EL (cell line): Measurements from ENCODE around the gene DOCK6.

Source experiments
- DNase-seq: peaks from one replicate; pipeline ENCODE4 v3.0.0-alpha.2; 2016

DOCK6 gene

DNA sequence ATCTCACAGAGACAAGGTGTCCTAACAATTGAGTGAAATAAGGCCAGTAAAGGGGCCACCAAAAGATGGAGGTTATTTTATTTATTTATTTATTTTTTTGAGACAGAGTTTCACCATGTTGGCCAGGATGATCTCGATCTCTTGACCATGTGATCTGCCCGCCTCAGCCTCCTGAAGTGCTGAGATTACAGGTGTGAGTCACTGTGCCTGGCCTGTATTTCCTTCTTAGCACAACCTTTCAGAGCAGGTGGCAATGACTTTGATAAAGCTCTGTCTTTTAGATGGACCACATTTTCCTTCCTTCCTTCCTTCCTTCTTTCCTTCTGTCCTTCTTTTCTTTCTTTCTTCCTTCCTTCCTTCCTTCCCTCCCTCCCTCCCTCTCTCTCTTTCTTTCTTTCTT, 11.0 kb upstream of the DOCK6 start:
- DNase-seq = no peak

GRCh38 chr19:11269408-11269807, 7.1 kb upstream of the DOCK6 start:
- DNase-seq = peak; percentile 29

- peak; percentile 67 for DNase-seq
These were observed 6.5 kb upstream of the DOCK6 start for GRCh38 chr19:11268783-11269267.

DNA sequence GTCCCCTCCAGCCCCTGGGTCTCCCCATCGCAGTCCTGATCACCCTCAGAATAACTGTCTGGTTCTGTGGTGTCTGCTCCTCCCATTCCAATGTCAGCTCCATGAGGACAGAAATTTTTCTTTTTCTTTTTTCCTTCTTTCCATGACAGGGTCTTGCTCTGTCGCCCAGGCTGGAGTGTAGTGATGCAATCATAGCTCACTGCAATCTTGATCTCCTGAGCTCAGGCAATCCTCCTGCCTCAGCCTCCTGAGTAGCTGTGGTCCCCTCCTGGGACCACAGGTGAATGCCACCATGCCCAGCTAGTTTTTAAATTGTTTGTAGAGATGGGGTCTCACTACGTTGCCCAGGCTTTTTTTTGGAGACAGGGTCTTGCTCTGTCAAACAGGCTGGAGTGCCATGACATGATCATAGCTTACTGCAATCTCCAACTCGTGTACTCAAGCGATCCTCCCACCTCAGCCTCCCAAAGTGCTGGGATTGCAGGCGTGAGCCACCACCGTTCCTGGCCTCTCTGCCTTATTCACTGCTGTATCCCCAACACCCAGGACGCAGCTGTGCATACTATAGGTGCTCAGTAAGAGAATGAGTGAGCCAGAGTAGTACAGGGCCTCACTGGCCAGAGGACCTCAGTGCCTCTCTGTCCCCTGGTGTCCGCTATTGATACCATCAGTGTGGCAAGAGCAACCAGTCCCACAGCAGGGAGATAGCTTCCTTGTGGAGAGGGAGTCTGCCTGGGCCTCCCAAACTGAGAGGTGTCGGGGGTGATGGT, 5.2 kb upstream of the DOCK6 start:
- no peak for DNase-seq

DNA sequence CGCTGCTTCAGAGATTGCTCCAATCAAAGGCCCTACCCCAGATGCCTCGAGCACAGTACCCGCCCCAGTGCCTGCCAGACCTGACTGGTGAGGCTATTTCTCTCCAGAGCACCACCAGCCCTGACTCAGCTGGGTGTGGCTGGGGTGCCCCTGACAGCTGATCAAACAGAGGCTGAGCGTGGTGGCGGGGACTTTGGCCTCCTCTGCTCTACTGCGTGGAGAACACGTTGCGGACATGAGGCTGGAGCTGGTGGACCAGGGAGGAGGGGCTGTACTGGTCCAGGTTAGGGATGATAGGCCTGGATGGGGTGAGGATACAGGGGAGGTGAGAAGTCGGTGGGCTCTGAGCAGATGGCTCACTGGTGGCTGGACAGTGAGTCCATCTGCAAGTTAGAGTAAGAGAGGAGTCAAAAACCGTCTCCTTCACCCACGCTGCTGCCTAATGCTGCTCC, 3.5 kb upstream of the DOCK6 start:
- DNase-seq = no peak

DNA sequence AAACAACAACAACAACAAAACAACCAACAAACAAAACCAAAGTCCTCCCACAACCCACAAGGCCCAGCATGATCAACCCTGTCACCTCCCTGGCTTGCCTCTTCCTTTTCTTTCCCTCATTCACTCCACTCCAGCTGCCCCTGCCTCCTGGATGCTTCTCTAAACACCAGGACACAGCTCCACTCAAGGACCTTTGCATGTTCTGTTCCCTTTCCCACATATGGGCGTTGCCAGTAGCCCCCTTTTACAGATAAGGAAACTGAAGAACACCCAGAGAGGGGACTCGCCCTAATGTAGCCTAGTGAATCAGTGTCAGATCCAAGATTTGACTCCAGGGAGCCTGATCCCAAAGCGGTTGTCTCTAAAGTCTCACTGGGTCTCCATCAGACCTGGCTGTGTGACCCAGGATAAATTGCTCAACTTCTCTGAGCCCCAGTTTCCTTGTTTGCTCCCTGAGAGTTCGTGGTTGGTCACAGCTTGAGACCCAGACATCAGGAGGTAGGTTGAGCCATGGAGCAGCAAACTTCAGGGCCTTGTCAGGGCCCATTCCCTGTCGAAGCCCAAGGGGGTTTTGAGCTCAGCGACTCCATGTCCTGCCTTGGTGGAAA, 3.0 kb upstream of the DOCK6 start:
- DNase-seq = no peak

GRCh38 chr19:11264452-11265176, 2.3 kb upstream of the DOCK6 start:
- DNase-seq = no peak

- no peak for DNase-seq
These were observed 1.4 kb upstream of the DOCK6 start for GRCh38 chr19:11263726-11264125.

DNA sequence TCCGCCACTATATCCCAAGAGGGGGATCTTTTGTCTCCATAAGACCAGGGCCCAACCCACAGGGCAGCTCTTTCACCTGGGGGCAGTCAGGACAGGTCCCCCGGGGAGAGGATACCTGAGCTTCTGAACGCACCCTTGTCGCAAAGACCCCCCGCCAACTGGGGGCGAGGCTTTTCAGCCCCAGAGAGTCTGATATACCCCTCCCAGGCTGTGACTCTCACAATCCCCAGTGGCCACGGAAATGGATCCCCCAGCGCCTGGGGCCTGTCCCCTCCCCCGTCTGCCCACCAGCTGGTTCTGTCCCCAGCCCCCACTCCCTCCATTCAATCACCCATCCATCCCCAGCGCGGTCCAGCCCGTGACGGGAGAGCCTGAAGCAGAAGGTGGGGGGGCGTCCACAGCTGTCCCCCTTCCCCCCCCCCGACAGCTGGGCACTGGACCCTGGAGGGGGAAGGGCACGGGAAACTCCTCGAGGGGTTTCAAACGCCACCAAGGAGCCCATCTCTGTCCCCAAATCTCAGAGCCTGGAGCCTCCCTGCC, 823 bp downstream of the DOCK6 start:
- no peak for DNase-seq

DNA sequence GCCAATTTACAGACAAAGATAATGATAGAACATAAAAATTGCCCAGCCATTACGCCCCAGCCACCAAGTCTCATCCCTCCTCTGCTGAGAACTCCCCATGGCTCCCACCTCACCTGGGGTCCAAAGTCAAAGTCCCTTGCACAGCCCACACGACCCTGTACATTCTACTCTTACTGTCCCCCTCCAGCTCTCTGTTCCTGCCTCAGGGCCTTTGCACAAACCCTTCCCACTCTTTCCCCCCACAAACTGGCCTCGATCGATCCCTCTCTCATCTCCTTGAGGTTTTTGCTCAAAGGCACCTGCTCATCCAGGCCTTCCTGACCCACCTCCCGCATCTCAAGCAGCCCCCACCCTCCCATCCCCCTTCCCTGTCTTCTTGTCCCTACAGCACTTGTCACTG, 1.3 kb downstream of the DOCK6 start:
- no peak for DNase-seq

DNA sequence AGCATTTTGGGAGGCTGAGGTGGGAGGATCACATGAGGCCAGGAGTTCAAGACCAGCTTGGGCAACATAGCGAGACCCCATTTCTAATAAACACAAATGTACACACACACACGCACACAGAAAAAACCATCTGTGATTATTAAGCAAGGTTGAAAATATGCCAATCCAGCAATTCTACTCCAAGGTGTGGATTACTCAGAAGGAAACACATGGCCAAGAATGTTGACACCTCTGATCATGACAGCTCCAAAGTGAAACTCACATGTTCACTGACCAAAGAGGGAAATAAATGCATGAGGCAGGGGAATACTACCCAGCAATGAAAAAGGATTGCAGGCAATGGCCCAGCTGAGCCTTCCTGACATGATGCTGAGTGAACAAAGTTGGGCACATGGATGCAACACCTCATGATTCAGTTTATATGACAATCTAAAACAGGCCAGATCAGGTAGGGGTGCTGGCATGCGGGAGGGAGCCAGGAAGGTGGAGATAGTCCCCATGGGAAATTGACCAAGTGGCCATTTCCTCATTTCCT, 4.4 kb downstream of the DOCK6 start:
- no peak for DNase-seq

GRCh38 chr19:11256189-11256588, 6.1 kb downstream of the DOCK6 start:
- DNase-seq = no peak

DNA sequence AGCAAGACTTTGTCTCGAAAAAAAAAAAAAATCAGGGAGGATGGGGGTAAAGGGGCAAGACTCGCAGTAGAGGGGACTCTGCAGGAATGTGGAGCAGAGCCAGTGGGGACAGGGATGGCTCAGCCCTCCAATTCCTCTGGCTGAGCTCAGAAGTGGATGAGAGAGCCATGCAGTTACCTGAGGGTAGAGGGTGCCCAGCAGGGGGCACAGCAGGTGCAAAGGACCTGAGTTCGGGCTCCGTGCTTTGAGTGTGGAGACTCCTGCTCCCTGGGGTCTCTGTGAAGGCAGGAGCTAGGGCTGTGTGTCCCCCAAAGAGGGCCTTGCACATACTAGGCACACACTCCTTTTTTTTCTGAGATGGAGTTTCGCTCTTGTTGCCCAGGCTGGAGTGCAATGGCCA, 7.7 kb downstream of the DOCK6 start:
- no peak for DNase-seq

DNA sequence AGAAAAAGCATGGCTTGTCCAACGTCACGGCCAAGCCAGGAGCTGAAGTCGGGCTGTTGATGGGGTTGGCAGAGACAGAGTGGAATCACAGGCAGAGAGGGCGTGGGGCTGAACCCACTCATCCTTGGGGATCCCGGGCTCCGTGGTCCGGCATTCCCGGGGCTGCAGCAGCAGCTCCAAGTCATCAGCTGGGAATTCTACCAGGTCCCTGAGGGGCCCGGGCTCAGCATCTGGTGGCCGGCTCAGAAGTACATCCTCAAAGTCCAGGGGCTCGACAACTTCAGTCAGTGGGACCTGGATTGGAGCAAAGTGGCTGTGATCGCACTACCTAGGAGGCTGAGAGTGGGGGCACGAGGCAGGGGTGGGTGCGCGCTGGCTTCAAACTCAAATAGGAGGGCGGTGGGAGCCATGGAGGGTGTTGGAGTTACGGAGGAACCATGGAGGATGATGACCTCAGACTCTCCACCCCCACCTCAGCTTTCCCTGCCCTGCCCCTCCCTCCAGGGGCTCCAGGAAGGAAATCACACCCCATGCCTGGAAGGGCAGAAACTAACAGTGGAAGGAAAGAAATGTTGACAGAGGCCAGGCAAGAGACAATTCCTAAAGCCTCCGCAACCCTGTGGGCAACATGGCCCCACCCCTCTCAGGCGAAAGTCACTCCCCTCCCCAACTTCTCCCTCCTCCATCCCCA, 9.5 kb downstream of the DOCK6 start:
- no peak for DNase-seq

DNA sequence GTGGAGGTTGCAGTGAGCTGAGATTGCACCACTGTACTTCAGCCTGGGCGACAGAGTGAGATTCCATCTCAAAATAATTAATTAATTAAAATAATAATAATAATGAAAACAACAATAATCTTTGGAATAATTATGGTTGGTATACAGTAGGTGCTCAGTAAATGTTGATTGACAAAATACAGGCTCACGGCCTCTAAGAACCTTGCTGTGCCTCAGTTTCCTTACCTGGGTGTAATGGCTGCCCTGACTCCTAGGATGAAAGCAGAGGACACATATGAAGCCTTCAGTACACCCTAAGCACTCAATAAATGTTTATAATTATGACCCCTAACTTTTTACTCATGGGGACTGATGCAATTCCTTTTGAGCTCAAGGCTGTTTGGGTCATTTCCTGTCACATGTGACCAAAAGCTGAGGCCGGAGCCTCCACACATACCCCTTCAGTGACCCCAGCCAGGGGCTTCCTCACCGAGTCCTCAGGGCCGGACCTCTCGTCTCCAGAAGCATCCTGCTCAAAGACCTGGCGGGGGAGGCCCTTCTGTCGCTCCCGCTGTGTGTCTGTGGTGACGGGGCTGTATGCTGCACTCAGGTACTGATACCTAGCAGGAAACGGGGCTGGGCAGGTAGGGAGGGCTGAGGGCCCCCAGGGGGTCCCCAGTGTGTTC, 10.5 kb downstream of the DOCK6 start:
- no peak for DNase-seq

- DNase-seq = no peak
These were observed 11.1 kb downstream of the DOCK6 start for GRCh38 chr19:11251217-11251616.

GRCh38 chr19:11248852-11249251, 13.5 kb downstream of the DOCK6 start:
- DNase-seq = no peak

DNA sequence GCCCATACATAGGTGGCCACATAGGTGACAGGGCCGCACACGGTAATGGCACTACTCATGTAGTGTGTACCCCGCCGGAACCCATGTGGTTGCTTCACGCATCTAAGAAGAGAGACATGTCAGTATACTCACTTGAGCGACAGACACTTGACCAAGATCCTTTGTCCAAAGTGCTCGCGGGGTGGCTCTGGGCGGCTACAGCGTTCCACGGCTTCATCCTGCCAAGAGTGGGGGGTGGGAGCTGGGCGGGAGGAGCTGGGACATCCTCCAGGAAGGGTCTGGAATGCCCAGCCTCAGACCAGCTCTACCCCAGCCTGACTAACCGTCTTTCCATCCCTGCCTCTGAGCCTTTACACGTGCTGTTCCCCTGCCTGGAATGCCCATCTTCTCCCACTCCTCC, 14.4 kb downstream of the DOCK6 start:
- DNase-seq = no peak

DNA sequence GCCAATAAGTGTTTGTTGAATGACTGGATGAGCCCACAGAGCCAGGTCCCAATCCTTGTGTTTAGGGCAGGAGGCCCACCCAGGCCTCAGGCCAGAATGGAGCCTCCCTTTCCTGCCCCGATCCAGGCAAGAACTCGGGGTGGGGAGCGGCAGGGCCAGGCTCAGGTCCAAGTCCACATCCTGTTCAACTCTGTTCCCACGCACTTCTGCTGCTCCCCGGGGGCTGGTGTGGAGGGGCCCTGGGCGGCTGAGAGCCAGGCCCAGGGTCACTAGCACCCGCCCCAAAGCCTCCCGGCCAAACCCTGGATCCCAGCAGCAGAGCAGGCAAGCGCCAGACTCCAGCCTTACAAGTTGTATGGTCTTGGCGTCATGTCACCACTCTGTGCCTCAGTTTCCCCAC, 14.9 kb downstream of the DOCK6 start:
- no peak for DNase-seq

DNA sequence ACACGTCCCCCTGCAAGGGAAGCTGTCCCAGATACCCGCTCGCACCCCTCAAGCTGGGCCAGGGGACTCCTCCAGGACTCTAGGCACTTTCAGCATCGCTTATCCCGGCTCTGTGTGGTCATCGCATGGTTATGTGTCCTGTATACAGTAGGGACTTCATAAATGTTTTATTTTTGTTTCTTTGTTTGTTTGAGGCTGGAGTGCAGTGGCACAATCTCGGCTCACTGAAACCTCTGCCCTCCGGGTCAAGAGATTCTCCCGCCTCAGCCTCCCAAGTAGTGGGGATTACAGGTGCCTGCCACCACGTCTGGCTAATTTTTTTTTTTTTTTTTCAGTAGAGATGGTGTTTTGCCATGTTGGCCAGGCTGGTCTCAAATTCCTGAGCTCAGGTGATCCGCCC, 15.4 kb downstream of the DOCK6 start:
- no peak for DNase-seq

DNA sequence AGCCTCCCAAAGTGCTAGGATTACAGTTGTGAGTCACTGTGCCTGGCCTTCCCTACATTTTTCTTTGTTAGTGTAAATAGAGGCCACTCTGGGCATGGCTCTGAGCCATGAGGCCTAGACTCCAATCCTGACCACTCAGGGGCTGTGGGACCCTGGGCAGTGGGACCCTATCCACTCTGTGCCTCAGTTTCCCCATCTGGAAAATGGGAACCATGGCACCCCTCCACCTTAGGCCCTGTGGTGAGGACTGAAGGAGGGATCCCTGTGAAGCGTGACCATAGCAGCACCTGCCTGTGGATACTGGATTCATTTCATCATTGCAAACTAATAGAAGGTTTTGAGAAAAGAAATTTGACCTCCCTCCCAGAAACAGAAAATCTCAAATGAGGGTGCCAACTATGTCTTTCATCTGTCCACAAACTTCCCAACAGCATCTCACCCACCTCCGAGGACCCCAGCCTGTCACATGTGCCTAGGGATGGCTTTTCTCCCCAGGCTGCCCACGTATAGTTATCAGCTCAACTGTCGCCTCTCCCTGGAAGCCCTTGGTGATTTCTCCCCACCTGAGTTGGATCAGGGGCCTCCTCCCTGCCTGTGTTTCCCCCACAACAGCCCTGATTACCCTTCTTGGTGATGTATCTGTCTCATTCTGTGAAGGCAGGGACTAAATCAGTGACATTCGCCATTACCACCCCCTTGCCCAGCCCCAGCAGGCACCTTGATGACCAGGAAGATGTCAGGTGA, 17.3 kb downstream of the DOCK6 start:
- no peak for DNase-seq

DNA sequence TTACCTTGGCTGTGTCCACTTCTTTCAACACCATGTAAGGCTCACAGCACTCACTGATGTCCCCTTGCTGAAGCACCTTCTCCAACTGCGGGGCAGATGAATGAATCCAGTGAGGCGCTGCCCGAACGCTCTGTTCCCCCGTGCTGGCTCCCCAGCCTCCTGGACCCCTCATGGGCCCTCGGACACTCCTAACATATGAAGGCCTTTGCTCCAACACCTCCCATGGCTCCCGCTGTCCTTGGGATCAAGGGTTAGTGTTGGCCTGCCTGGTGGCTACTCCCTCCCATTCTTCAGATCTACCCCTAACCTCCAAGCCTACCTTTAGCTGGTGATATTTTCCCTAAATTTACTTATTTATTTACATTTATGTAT, 18.5 kb downstream of the DOCK6 start:
- DNase-seq = no peak
